ENCODE measurements around the gene OLA1.

GRCh38 chr2:174161490-174161889 is 86.8 kb downstream of the OLA1 start:
- TF ChIP-seq CTCF (conservative IDR thresholded peaks at IDR 0.05; ENCODE audit: low read depth, low read length) (no peak), EZH2 (IDR thresholded peaks at IDR 0.05; ENCODE audit: low read length, unreplicated experiment) (no peak)

Data from PC-3 (cell line).